ENCODE results near the gene BPIFA2.

- TF ChIP-seq JUNB (IDR thresholded peaks at IDR 0.05), result no peak
- no peak for TF ChIP-seq ZNF207 (IDR thresholded peaks at IDR 0.05; ENCODE audit: borderline replicate concordance)
- no peak for TF ChIP-seq JUND (IDR thresholded peaks at IDR 0.05; ENCODE audit: low read depth, low read length)
- no peak for TF ChIP-seq CTCF (IDR thresholded peaks at IDR 0.05 in 2 of 3, conservative IDR thresholded peaks at IDR 0.05 in 1 of 3; ENCODE audit: control insufficient read depth in 2 of 3, extremely low read depth in 1 of 3, insufficient read depth in 1 of 3, low read depth in 3 of 3, low read length in 3 of 3)
- TF ChIP-seq POLR2A (IDR thresholded peaks at IDR 0.05; ENCODE audit: low read depth, low read length), result no peak
- TF ChIP-seq ATF7 (IDR thresholded peaks at IDR 0.05; ENCODE audit: low read depth), result no peak
- TF ChIP-seq EZH2 (IDR thresholded peaks at IDR 0.05; ENCODE audit: borderline replicate concordance, control insufficient read depth, low read depth, low read length), result no peak
Measured at GRCh38 chr20:33203444-33203843, 35.5 kb downstream of the BPIFA2 start.
